Left lung (tissue), 10 donors: ENCODE results near the gene PCSK6. TPM values are rescaled to one million over a fixed set of nuclear protein-coding genes. Genes with fewer than 3 reads are reported as not detected.
A peak's percentile ranks its signal among the peaks of the same experiment; 100 is the strongest.

ENCODE experiments used
- ATAC-seq: fragments of 200-7000 bp; cut with Tn5 transposase; one replicate; pipeline ENCODE4 v1.9.1; 2020; ENCODE audit warnings: moderate library complexity
- DNase-seq, 4 donors: peaks; one replicate each; pipeline ENCODE4 v3.0.0-alpha.2; 2013 to 2020
- H3K27ac ChIP-seq, 2 donors: fragments of 200-600 bp; sonication (generic) in 1 of 2; one replicate each; pipeline versions ENCODE4 v1.5.0 to v1.8.0; 2020 to 2021
- H3K27me3 ChIP-seq, 2 donors: fragments of 200-600 bp; sonication (generic) in 1 of 2; one replicate each; pipeline versions ENCODE4 v1.5.0 to v1.8.0; 2020 to 2021
- H3K36me3 ChIP-seq, 2 donors: fragments of 200-600 bp; sonication (generic) in 1 of 2; one replicate each; pipeline versions ENCODE4 v1.5.0 to v1.8.0; 2020 to 2021
- H3K4me1 ChIP-seq, 2 donors: fragments of 200-600 bp; one replicate each; pipeline ENCODE4 v1.8.0; 2021
- H3K4me3 ChIP-seq, 2 donors: fragments of 200-600 bp; sonication (generic) in 1 of 2; one replicate each; pipeline versions ENCODE4 v1.5.0 to v1.8.0; 2020 to 2021; ENCODE audit warnings: mild to moderate bottlenecking in 1 of 2
- H3K9me3 ChIP-seq, 2 donors: fragments of 200-600 bp; sonication (generic) in 1 of 2; one replicate each; pipeline versions ENCODE4 v1.5.0 to v1.8.0; 2020 to 2021
- intact Hi-C, 2 donors: fragments of 100-400 bp; cut with DNase I; formaldehyde crosslinking; loops; one replicate each; pipeline versions ENCODE4 v1.11.2 to v1.14.2; 2022
- polyA plus RNA-seq, 6 donors: library from polyadenylated mRNA; unstranded; fragments of 120-200 nt; gene quantifications; one replicate each; pipeline ENCODE4 v1.2.1, GENCODE V29; 2013; ENCODE audit not compliant: insufficient read length in 6 of 6
- total RNA-seq, 2 donors: library from RNA; stranded (reverse); fragmentation: NEBNext Ultra II Directional; extraction: Animal tissue kit (Norgen Biotek cat#: 25700); gene quantifications; one replicate each; pipeline ENCODE4 v1.2.1, GENCODE V29; 2021
- TF ChIP-seq, protein P1 (sequence below), 2 donors: fragments of 200-600 bp; sonication (generic) in 1 of 2; IDR thresholded peaks; one replicate each; pipeline versions ENCODE4 v1.5.0 to v1.8.0; 2021; ENCODE audit warnings: antibody characterized with exemption in 2 of 2
- donor health status: DM: no; HTN: yes; CAD: no.
- donor health status: DM: no; HTN: no; CAD: no.

The PCSK6 gene
- total and polyA plus RNA-seq, 8 donors: 7.7 to 25.7 (median 22.8) TPM

DNA sequence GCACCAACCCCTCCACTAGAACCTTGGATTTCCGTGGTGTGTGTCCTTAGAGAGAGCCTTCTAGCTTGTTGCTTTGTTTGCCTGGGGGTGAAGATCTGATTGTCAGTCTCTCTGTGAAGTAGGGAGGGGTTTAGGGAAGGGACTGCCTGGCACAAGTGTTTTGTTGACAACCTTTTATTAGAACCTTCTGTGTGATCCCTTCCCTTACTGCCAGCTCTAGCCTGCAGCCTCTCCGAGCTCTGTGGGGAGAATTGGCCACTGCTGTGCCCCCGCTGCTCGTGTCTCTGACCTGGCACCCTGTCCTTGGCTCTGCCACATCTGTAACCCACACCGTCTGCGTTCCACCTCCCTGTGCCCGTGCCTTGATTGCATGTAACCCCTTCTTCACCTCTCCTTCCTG is 30.9 kb upstream of the PCSK6 start:
- no peak overlapping the region for H3K4me3 ChIP-seq
- no peak overlapping the region for H3K27ac ChIP-seq
- intact Hi-C loops: no loop called here
- no peak for DNase-seq
- peaks cover 4 to 33% of the 10 kb centered on the region in 2 donors for H3K9me3 ChIP-seq
- no peaks in the 10 kb centered on the region for H3K4me1 ChIP-seq
- peaks cover 0 to 4% of the 10 kb centered on the region in 2 donors for H3K27me3 ChIP-seq
- TF ChIP-seq, protein P1, sequence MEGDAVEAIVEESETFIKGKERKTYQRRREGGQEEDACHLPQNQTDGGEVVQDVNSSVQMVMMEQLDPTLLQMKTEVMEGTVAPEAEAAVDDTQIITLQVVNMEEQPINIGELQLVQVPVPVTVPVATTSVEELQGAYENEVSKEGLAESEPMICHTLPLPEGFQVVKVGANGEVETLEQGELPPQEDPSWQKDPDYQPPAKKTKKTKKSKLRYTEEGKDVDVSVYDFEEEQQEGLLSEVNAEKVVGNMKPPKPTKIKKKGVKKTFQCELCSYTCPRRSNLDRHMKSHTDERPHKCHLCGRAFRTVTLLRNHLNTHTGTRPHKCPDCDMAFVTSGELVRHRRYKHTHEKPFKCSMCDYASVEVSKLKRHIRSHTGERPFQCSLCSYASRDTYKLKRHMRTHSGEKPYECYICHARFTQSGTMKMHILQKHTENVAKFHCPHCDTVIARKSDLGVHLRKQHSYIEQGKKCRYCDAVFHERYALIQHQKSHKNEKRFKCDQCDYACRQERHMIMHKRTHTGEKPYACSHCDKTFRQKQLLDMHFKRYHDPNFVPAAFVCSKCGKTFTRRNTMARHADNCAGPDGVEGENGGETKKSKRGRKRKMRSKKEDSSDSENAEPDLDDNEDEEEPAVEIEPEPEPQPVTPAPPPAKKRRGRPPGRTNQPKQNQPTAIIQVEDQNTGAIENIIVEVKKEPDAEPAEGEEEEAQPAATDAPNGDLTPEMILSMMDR (IDR thresholded peaks at IDR 0.05): no peak
- ATAC-seq: no peak
- H3K36me3 ChIP-seq: no peaks in the 10 kb centered on the region

DNA sequence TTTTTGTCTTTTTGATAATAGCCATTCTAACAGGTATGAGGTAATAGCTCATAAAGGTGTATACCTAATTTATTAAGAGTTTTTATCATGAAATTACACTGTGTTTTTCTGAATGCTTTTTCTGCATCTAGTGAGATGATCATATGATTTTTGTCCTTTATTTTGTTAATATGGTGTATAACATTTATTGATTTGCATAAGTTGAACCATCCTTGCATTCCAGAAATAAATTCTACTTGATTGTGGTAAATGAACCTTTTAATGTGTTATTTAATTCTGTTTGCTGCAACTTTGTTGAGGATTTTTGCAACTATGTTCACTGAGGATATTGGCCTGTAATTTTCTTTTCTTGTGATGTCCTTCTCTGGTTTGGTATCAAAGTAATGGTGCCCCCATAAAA is 28.0 kb upstream of the PCSK6 start:
- Histone ChIP-seq H3K9me3 (peaks cover 4 to 38% of the 10 kb centered on the region in 2 donors), H3K4me3 (no peak overlapping the region), H3K27ac (no peak overlapping the region), H3K4me1 (no peaks in the 10 kb centered on the region), H3K27me3 (peaks cover 0 to 4% of the 10 kb centered on the region in 2 donors), H3K36me3 (no peaks in the 10 kb centered on the region)
- TF ChIP-seq, protein P1 (IDR thresholded peaks at IDR 0.05): no peak
- DNase-seq (no peak), ATAC-seq (no peak)
- intact Hi-C loops: no loop called here

DNA sequence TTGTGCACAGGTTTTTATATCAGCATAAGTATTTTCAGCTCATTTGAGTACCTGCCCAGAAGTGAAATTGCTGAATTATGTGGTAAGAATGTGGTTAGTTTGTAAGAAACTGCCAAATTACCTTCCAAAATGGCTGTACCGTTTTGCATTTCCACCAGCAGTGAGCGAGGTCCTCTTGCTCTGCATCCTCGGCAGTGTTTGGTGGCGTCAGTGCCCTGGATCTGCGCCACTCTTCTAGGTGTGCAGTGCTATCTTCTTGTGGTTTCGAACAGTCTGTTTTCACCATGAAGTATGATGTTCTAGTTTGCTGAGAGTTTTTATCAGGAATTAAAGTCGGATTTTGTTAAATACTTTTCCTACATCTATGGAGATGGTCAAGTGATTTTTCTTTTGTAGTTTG is 24.8 kb upstream of the PCSK6 start:
- intact Hi-C loops: no loop called here
- Histone ChIP-seq H3K4me3 (no peak overlapping the region), H3K36me3 (no peaks in the 10 kb centered on the region), H3K9me3 (peaks cover 4 to 38% of the 10 kb centered on the region in 2 donors), H3K27me3 (no peaks in the 10 kb centered on the region), H3K4me1 (no peaks in the 10 kb centered on the region), H3K27ac (no peak overlapping the region)
- TF ChIP-seq, protein P1 (IDR thresholded peaks at IDR 0.05): no peak
- ATAC-seq: no peak
- no peak for DNase-seq

DNA sequence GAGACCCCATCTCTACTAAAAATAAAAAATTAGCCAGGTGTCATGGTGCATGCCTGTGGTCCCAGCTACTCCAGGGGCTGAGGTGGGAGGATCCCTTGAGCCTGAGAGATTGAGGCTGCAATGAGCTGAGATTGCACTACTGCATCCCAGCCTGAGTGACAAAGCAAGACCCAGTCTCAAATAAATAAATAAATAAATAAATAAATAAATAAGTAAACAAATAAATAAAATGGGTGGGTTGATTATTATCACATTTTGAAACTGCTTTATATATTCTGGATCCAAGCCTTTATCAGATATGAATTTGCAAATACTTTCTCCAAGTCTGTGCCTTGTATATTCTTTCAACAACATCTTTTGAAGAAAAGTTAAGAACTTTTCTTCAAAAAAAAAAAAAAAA is 22.2 kb upstream of the PCSK6 start:
- Histone ChIP-seq H3K4me1 (no peaks in the 10 kb centered on the region), H3K27me3 (no peaks in the 10 kb centered on the region), H3K36me3 (no peaks in the 10 kb centered on the region), H3K9me3 (peaks cover 0 to 18% of the 10 kb centered on the region in 2 donors), H3K27ac (no peak overlapping the region), H3K4me3 (no peak overlapping the region)
- DNase-seq (no peak), ATAC-seq (no peak)
- TF ChIP-seq, protein P1 (IDR thresholded peaks at IDR 0.05): no peak
- intact Hi-C loops: no loop called here

DNA sequence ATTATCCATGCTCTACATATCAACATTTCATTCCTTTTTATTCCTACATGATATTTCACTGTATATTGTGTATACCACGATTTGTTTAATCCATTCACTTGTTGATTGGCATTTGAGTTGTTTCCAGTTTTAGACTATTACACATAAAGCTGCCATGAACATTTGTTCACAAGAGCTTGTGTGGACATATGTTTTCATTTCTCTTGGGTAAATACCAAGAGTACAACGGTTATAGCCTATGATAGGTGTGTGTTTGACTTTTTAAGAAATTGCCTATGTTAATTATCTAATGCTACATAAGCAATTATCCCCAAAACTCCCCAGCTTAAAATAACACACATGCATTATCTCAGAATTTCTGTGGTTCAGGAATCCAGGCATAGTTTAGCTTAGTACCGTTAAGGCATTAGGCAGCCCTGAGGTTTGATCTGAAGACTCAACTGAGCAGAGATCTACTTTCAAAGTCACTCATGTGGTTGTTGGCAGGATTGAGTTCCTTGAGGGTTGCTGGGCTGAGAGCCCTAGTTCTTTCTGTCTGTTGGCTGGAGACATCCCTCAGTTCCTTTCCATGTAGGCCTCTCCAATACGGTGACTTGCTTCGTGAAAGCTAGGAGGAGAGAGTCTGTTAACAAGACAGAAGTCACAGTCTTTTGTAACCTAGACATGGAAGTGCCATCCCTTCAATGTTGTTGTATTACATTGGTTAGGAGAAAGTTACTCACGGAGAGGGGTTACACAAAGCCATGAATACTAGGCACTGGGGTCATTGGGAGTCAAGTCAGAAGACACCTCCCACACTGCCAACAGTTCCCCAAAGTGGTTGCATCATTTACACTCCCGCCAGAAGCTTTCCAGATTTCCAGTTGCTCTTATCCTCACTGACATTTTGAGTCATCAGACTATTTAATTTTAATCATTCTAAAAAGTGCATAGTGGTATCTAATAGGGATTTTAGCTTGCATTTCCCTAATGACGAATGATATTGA is 21.0 kb upstream of the PCSK6 start:
- H3K9me3 ChIP-seq: peaks cover 0 to 6% of the 10 kb centered on the region in 2 donors
- intact Hi-C loops: no loop called here
- H3K36me3 ChIP-seq: no peaks in the 10 kb centered on the region
- DNase-seq: no peak
- no peak overlapping the region for H3K27ac ChIP-seq
- H3K4me3 ChIP-seq: no peak overlapping the region
- no peaks in the 10 kb centered on the region for H3K4me1 ChIP-seq
- ATAC-seq: peak; percentile 40
- no peaks in the 10 kb centered on the region for H3K27me3 ChIP-seq
- TF ChIP-seq, protein P1 (IDR thresholded peaks at IDR 0.05): no peak
